Cardiac muscle cell (in vitro differentiated cells and primary cell): ENCODE data around the gene IGSF5. TPM values are rescaled to one million over a fixed set of nuclear protein-coding genes. Genes with fewer than 3 reads are reported as not detected.

Source experiments
- DNase-seq, 2 donors: peaks; one replicate each; pipeline versions ENCODE4 v3.0.0 to v3.0.0-alpha.2; 2010 to 2017; ENCODE audit warnings: low read depth in 1 of 2, low spot score in 1 of 2
- H3K27ac ChIP-seq: fragments of 200-600 bp; sonication (generic); 2 replicates; pipeline ENCODE4 v1.5.1; 2016
- H3K27me3 ChIP-seq: fragments of 200-600 bp; sonication (generic); 2 replicates; pipeline ENCODE4 v1.6.0; 2016; ENCODE audit warnings: control low read depth
- H3K36me3 ChIP-seq: fragments of 200-600 bp; sonication (generic); 2 replicates; pipeline ENCODE4 v1.5.1; 2016; ENCODE audit warnings: control low read depth
- H3K4me1 ChIP-seq: fragments of 200-600 bp; sonication (generic); 2 replicates; pipeline ENCODE4 v1.8.1; 2017; ENCODE audit warnings: low read depth, mild to moderate bottlenecking, mixed run types
- H3K4me3 ChIP-seq: fragments of 200-600 bp; sonication (generic); 2 replicates; pipeline ENCODE4 v1.5.1; 2016; ENCODE audit warnings: mild to moderate bottlenecking
- H3K9me3 ChIP-seq: fragments of 200-600 bp; sonication (generic); 2 replicates; pipeline ENCODE4 v1.5.1; 2017; ENCODE audit warnings: low read depth, mild to moderate bottlenecking, control low read depth
- polyA plus RNA-seq: library from polyadenylated mRNA; unstranded; fragments of >200 nt; fragmentation: Nextera tagmentation; extraction: Ambion mirVana; gene quantifications from 2 replicates; pipeline ENCODE4 v1.2.1, GENCODE V29; 2016
- total RNA-seq: library from RNA; depleted of rRNA; stranded (reverse); fragments of >200 nt; gene quantifications from 2 replicates; pipeline ENCODE4 v1.2.3, GENCODE V29; 2016
- TF ChIP-seq, protein P1 (sequence below): IDR thresholded peaks from 2 replicates; pipeline ENCODE4 v1.5.1; 2012; ENCODE audit warnings: low read depth, mild to moderate bottlenecking, low read length

IGSF5 gene
- total and polyA plus RNA-seq, 2 experiments from 2014 or later: 1.7 to 3.1 TPM

- H3K36me3 ChIP-seq: no peaks in the 10 kb centered on the region
- no peaks in the 10 kb centered on the region for H3K9me3 ChIP-seq
- DNase-seq: peak; percentile 47 to 64
- no peak overlapping the region for H3K27ac ChIP-seq
- no peaks in the 10 kb centered on the region for H3K27me3 ChIP-seq
- no peak overlapping the region for H3K4me3 ChIP-seq
- TF ChIP-seq, protein P1, sequence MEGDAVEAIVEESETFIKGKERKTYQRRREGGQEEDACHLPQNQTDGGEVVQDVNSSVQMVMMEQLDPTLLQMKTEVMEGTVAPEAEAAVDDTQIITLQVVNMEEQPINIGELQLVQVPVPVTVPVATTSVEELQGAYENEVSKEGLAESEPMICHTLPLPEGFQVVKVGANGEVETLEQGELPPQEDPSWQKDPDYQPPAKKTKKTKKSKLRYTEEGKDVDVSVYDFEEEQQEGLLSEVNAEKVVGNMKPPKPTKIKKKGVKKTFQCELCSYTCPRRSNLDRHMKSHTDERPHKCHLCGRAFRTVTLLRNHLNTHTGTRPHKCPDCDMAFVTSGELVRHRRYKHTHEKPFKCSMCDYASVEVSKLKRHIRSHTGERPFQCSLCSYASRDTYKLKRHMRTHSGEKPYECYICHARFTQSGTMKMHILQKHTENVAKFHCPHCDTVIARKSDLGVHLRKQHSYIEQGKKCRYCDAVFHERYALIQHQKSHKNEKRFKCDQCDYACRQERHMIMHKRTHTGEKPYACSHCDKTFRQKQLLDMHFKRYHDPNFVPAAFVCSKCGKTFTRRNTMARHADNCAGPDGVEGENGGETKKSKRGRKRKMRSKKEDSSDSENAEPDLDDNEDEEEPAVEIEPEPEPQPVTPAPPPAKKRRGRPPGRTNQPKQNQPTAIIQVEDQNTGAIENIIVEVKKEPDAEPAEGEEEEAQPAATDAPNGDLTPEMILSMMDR: peak; percentile 56
- peaks cover 5% of the 10 kb centered on the region for H3K4me1 ChIP-seq
Observed at GRCh38 chr21:39715804-39716397, 29.1 kb upstream of the IGSF5 start.

GRCh38 chr21:39720126-39720778 is 24.7 kb upstream of the IGSF5 start:
- no peaks in the 10 kb centered on the region for H3K9me3 ChIP-seq
- TF ChIP-seq, protein P1: no peak
- H3K27me3 ChIP-seq: no peaks in the 10 kb centered on the region
- H3K27ac ChIP-seq: no peak overlapping the region
- no peak overlapping the region for H3K4me3 ChIP-seq
- H3K4me1 ChIP-seq: peaks cover 5% of the 10 kb centered on the region
- DNase-seq: peak in 1 of 2 donors; percentile 19
- H3K36me3 ChIP-seq: no peaks in the 10 kb centered on the region

DNA sequence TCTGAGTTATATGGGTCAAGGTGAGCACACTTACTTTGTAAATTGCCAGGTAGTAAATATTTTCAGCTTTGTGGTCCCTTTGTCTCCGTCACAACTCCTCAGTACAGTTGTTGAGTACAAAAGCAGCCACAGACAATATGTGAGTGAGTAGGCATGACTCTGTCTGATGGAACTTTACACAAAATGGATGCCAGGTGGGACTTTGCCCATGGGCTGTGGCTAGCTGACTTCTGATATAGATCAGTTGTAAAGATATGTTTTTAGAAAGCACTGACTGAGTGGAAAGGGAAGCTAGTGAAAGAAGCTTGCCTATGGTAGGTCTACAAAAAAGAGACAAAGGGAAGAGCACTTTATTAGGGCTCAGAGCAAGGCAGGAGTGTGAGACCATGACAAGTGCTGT is 23.1 kb upstream of the IGSF5 start:
- TF ChIP-seq, protein P1: no peak

GRCh38 chr21:39724944-39725343 is 20.0 kb upstream of the IGSF5 start:
- Histone ChIP-seq H3K27me3 (no peaks in the 10 kb centered on the region), H3K9me3 (no peaks in the 10 kb centered on the region), H3K27ac (no peak overlapping the region), H3K4me3 (no peak overlapping the region), H3K4me1 (peaks cover 5% of the 10 kb centered on the region), H3K36me3 (no peaks in the 10 kb centered on the region)
- no peak for DNase-seq
- TF ChIP-seq, protein P1: no peak

More for the DNA sequence above, 23.1 kb upstream of the IGSF5 start:
- Histone ChIP-seq H3K36me3 (no peaks in the 10 kb centered on the region), H3K27me3 (no peaks in the 10 kb centered on the region), H3K27ac (no peak overlapping the region), H3K4me1 (peaks cover 5% of the 10 kb centered on the region), H3K4me3 (no peak overlapping the region), H3K9me3 (no peaks in the 10 kb centered on the region)
- no peak for DNase-seq

- no peaks in the 10 kb centered on the region for H3K9me3 ChIP-seq
- H3K4me1 ChIP-seq: no peaks in the 10 kb centered on the region
- TF ChIP-seq, protein P1: no peak
- no peaks in the 10 kb centered on the region for H3K36me3 ChIP-seq
- DNase-seq: no peak
- no peak overlapping the region for H3K4me3 ChIP-seq
- H3K27ac ChIP-seq: no peak overlapping the region
- H3K27me3 ChIP-seq: no peaks in the 10 kb centered on the region
Observed at GRCh38 chr21:39726133-39726532, 18.9 kb upstream of the IGSF5 start.
